DOHH2 (cell line): Measurements from ENCODE around the gene NLGN4X.

Experiments
- CTCF ChIP-seq: fragments of 200-600 bp; sonication (generic); IDR thresholded peaks from one replicate; pipeline ENCODE4 v1.5.1; 2014; ENCODE audit warnings: antibody characterized with exemption, mild to moderate bottlenecking, low read depth, low read length; ENCODE audit not compliant: poor library complexity, severe bottlenecking
- EZH2phosphoT487 ChIP-seq: fragments of 200-600 bp; sonication (generic); IDR thresholded peaks from 2 replicates; pipeline ENCODE4 v1.6.1; 2017; ENCODE audit warnings: borderline replicate concordance, mild to moderate bottlenecking, antibody characterized with exemption, low read length, moderate library complexity, mixed read lengths

DNA sequence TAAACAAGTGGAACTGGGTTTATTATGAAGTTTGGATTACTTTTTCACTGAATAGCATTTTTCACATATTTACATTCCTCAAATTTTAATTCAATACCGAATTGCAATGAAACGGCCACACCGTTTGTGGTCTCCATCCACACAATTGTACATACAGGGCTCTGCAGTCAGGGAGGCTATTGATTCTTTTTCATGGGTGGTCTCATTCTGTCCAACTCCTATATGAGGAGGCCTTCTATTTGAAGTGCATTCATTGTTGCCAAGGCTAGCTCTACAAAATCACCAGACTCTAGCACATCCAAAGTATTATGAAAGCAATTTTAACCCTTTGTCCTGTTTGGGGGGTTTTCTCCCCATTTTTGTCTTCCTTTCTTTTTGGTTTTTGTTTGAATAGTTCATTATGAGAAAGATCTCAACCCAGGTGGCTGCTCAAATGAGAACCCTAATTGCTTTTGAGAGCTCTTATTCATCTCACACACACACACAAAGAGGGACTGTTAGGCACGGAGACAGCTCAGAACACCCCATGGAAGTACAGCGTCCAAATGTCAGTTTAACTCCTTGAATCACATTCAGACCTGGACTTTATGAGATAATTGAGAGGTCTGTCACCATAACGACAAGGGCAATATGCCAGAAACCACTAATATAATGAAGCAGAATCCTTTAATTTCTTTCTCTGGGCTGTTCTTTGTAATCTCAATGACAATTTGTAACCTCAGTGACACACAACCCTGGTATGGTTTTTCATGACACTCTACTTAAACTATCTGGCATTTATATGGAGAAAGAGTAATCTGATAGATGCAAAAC, 79.4 kb downstream of the NLGN4X start:
- TF ChIP-seq CTCF: no peak
- TF ChIP-seq EZH2phosphoT487: no peak
